ENCODE measurements around the gene PLIN5. TPM values are rescaled to one million over a fixed set of nuclear protein-coding genes. Genes with fewer than 3 reads are reported as not detected.

PLIN5 gene, protein sequence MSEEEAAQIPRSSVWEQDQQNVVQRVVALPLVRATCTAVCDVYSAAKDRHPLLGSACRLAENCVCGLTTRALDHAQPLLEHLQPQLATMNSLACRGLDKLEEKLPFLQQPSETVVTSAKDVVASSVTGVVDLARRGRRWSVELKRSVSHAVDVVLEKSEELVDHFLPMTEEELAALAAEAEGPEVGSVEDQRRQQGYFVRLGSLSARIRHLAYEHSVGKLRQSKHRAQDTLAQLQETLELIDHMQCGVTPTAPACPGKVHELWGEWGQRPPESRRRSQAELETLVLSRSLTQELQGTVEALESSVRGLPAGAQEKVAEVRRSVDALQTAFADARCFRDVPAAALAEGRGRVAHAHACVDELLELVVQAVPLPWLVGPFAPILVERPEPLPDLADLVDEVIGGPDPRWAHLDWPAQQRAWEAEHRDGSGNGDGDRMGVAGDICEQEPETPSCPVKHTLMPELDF
- total RNA-seq = 10 to 100 TPM in 1 of 4 donors, 1 to 10 TPM in 3; 1.0 to 21.2 (median 5.3) TPM

DNA sequence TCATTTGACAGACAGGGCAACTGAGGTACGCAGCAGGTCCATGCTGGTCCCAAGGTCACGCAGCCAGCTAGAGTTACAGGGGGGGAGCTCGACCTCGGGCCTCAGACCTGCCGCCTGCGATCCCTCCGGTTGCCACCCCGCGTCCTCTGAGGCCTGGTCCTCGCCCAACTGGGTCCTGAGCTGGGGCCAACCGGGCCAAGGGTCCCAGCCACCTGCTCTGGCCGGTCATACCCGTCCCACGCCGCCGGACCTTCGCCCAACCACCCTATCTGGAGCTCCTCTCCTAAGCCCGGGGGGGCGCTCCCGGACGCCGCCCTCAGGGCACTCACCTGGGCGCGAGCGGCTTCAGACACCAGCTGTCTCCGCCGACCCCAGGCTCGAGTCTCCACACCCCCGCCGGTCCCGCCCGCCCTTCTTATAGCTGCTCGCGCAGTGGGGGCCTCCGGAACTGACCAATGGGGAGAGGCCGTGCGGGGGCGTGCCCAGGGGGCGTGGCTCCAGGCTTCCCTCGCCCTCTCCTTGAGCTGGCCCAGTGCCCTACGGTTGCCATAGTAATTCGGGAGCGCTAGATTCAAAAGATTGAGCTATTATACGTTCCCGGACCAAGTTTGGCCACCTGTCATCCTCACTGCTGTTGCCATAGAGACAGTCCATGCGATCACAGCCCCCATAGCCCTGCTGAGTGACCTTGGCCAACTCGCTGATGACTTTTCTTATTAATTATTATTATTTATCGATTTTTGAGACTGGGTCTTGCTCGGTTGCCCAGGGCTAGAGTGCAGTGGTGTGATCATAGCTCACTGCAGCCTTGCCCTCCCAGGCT is at the start of gene PLIN5:
TSS of gene PLIN5 (minus strand) at position 389 of the 823 bp plus-strand sequence. CDS start 1,150 bp downstream, outside the sequence.
- intact Hi-C loops (cut with DNase I; ENCODE audit: low total_unique reads) = no loop called here
- TF ChIP-seq, protein P1, sequence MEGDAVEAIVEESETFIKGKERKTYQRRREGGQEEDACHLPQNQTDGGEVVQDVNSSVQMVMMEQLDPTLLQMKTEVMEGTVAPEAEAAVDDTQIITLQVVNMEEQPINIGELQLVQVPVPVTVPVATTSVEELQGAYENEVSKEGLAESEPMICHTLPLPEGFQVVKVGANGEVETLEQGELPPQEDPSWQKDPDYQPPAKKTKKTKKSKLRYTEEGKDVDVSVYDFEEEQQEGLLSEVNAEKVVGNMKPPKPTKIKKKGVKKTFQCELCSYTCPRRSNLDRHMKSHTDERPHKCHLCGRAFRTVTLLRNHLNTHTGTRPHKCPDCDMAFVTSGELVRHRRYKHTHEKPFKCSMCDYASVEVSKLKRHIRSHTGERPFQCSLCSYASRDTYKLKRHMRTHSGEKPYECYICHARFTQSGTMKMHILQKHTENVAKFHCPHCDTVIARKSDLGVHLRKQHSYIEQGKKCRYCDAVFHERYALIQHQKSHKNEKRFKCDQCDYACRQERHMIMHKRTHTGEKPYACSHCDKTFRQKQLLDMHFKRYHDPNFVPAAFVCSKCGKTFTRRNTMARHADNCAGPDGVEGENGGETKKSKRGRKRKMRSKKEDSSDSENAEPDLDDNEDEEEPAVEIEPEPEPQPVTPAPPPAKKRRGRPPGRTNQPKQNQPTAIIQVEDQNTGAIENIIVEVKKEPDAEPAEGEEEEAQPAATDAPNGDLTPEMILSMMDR (IDR thresholded peaks at IDR 0.05) = no peak
- no peak for TF ChIP-seq POLR2A (IDR thresholded peaks at IDR 0.05)
- no peak for DNase-seq (ENCODE audit: low spot score in 2 of 2)
- H3K4me3 ChIP-seq (ENCODE audit: low read depth, poor library complexity, severe bottlenecking) = no peak within 1 kb of the TSS
- 11 to 16% methylated on average over 20 to 32 of the region's 49 CpGs for WGBS, 2 donors

DNA sequence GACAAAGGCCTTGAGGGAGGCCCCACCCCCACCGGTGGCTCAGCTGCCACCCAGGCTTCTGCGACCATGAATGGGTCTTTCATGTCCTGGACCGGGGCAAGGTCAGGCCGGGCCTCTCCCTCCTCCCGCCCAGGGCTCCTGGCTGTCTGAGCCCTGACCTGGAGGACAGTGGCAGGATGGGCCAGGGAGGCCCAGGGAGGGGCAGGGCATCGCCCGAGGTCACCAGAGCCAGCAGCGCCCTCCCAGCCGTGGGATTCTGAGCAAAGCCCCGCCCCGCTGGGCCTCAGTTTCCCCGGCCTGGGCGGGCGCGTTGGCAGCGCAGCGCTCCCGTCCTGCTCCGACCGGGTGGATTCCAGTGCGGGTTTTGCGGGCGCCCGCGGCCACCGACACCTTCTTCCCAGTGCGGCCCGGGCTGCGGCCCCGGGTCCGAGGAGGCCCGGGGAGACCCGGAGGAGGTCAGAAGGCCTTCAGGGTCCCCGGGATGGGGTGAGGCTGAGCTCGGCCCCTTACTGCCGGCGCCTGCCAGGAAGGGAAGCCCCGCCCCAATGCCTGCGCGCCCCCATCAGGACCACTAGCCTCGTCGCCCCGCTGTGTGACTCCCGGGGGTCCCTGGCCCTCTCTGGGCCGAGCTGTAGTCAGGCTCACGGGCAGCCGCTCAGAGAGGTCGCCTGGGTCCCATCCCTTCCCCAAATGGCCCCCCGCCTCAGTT is 49.1 kb upstream of the PLIN5 start:
- intact Hi-C loops (cut with DNase I; ENCODE audit: low total_unique reads) = no loop called here
- peak overlapping the region; percentile 2 for H3K4me3 ChIP-seq (ENCODE audit: low read depth, poor library complexity, severe bottlenecking)
- no peak for TF ChIP-seq POLR2A (IDR thresholded peaks at IDR 0.05)
- TF ChIP-seq, protein P1 (IDR thresholded peaks at IDR 0.05) = no peak
- no peak for DNase-seq (ENCODE audit: low spot score in 2 of 2)
- WGBS, 2 donors = 0 to 2% methylated on average over 9 to 13 of the region's 49 CpGs

DNA sequence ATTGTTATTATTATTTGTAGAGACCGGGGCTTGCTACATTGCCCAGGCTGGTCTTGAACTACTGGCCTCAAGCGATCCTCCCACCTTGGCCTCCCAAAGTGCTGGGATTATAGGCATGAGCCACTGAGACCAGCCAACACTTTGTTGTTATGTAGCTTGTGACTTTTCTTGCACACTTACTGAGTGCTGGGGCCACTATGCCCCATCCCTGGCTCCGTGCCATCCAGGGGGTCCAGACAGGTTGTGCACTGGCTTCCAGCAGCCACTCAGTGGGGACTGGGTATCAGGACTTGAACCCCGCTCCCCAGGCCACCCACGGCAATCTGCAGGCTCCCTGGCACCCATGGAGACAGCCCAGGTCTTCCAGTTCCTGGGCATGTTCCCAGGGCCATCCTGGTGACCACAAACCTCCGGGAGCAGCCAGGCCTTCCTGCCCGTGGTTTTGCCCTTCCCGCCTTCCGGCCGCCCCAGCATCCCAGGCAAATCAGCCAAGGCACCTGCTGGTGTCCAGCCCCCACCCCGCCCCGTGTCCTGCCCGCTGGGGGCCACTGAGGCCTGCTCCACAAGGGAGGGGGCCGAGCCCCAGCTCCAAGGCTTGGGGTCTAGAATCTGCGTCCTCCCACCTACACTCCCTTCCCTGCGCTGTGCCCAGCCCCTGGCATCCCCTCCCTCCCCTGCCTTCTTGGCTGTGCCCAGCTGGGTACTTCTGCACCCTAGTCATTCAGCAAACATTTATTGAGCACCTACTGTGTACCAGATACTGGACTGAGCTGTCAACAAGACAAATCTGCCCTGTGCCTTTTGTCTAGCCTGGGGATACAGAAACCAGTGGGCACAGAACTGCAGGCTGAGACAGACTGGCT is 48.2 kb upstream of the PLIN5 start:
- no peak overlapping the region for H3K4me3 ChIP-seq (ENCODE audit: low read depth, poor library complexity, severe bottlenecking)
- intact Hi-C loops (cut with DNase I; ENCODE audit: low total_unique reads) = no loop called here
- DNase-seq (ENCODE audit: low spot score in 2 of 2) = no peak
- TF ChIP-seq, protein P1 (IDR thresholded peaks at IDR 0.05) = no peak
- WGBS, 2 donors = 55% methylated on average over 10 to 16 of the region's 16 CpGs

DNA sequence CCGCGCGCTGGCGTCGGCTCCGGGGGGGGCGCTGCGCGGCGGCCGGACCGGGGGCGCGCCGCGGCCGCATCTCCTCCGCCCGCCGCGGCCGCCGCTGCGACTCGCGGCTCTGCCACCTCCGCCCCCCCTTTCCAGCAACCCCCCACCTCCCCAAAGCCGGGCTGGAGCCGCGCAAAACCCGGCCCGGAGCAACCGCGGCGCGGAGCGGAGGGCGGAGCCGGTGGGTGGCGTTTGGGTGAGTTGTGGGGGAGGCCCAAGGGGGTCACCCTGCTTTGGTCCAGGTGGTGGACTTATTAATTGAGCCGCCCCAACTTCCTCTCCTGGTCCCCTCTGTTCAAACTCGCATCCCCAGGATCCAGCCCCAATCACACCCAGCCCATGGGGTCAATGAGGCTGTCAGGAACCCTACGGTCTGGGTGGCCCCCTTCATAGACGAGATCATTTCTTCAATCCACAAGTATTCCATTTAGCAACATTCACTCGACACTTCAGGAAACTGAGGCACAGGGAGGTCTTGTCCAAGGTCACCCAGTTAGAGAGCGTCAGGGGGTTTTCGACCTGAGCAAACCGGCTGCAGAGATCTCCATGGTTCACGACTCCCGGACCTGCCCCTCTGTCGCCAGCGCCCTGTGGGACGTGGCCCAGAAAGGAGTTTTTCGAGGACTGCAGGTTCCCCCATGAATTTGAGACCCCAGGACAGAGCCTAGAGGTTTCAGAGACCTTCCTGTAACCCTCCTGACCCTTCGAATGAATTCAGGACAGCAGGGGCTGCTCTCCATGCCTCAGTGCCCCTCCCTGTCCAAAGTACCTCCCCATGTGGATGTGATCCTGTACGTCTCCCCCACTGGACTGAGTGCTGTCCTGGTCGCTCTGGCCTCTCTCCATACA is 46.9 kb upstream of the PLIN5 start:
- H3K4me3 ChIP-seq (ENCODE audit: low read depth, poor library complexity, severe bottlenecking) = no peak overlapping the region
- 17 to 24% methylated on average over 26 to 40 of the region's 57 CpGs for WGBS, 2 donors
- no peak for TF ChIP-seq POLR2A (IDR thresholded peaks at IDR 0.05)
- TF ChIP-seq, protein P1 (IDR thresholded peaks at IDR 0.05) = no peak
- DNase-seq (ENCODE audit: low spot score in 2 of 2) = no peak
- intact Hi-C loops (cut with DNase I; ENCODE audit: low total_unique reads) = no loop called here
